NCI-H748 (cell line): Measurements from ENCODE around the gene SLC26A8.
"Not testable (repeated sequence)": the region's sequence is repeated elsewhere in the genome, so short reads cannot be mapped to it uniquely, and the experiment has no call there.

Experiments used
- DNase-seq: peaks from one replicate; lab custom pipeline; 2025; ENCODE audit not compliant: unreplicated experiment; lab: John Stamatoyannopoulos, UW

SLC26A8 gene

GRCh38 chr6:35954333-35954732 lies 70.1 kb downstream of the SLC26A8 start:
- DNase-seq: no peak

DNA sequence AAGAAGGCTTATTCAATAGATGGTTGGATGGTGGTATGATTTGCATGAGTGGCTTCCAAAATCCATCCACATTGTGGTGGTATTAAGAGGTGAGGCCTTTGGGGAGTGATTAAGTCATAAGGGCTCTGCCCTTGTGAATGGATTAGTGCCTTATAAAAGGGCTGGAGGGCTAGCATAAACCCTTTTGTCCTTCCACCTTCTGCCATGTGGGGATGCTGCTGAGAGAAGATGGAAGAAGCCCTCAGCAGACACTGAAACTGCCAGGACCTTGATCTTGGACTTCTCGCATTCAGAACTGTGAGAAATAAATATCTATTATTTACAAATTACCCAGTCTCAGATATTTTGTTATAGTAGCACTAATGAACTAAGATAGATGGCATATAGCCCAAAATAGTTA lies 75.7 kb downstream of the SLC26A8 start:
- peak; percentile 9 for DNase-seq

DNA sequence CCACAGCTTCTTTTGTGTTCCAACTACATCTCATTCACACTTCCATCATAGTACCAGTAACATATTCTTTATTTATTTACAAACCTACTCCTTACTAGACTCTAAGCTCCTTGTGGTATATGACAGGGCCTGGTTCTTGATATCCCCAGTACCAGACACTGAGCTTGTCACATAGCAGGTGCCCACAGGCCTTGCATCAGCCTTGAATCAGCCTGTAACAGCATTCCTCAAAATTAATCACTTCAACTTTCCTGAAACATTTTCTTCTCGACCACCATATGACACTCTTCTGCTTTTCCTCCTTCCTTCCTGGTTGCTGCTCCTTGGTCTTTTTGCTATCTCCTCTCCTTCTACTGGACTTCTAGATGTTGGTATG lies 78.8 kb downstream of the SLC26A8 start:
- DNase-seq: no peak

GRCh38 chr6:35943390-35943789 lies 81.1 kb downstream of the SLC26A8 start:
- no peak for DNase-seq

DNA sequence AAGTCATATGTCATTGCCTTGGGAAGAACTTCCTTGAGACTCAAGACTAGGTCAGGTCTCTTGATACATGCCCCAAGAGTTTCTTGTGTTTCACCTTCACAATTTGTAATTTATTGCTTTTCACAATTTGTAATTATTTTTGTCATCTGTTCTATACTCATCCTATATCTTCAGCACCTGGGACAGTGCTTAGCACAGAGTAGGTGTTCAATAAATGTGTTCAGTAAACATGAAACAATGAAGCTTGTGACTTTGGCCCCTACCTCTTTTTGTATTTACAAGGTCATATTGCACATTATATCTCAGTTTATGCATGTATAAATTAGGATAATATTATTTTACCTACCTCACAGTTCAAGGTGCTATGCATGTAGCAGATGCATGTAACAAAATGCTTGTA lies 82.1 kb downstream of the SLC26A8 start:
- DNase-seq: no peak

DNA sequence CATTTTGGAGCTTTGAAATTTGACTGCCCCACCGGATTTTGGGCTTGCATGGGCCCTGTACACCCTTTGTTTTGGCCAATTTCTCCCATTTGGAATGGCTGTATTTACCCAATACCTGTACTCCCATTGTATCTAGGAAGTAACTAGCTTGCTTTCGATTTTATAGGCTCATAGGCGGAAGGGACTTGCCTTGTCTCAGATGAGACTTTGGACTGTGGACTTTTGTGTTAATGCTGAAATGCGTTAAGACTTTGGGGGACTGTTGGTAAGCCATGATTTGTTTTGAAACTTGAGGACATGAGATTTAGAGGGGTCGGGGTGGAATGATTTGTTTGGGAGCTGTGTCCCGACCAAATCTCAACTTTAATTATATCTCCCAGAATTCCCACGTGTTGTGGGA lies 83.3 kb downstream of the SLC26A8 start:
- DNase-seq: not testable (repeated sequence)

GRCh38 chr6:35940014-35940413 lies 84.4 kb downstream of the SLC26A8 start:
- DNase-seq: not testable (repeated sequence)

- not testable (repeated sequence) for DNase-seq
Measured at GRCh38 chr6:35939259-35939658, 85.2 kb downstream of the SLC26A8 start.

DNA sequence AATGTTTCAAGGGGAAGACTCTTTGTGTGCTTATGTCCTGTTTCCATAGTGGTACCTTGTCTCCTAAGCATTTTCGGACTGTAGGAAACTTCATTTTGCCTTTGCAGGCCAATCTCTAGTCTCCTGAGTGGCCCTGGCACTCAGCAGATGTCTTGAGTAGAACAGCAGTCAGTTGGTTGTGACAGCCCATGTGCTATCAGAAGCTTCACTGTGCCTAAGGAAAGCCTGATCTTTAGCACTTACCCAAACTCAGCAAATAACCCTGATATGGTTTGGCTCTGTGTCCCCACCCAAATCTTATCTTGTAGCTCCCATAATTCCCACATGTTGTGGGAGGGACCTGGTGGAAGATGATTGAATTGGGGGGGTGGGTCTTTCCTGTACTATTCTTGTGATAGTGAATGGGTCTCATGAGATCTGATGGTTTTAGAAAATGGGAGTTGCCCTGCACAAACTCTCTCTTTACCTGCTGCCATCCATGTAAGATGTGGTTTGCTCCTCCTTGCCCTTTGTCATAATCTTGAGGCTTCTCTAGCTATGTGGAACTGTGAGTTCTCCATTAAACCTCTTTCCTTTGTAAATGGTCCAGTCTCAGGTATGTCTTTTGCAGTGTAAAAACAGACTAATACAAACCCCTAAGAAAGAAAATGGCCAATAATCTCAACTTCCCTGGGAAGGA lies 87.6 kb downstream of the SLC26A8 start:
- no peak for DNase-seq

GRCh38 chr6:35935469-35935868 lies 89.0 kb downstream of the SLC26A8 start:
- no peak for DNase-seq

- no peak for DNase-seq
Measured at GRCh38 chr6:35933844-35934243, 90.6 kb downstream of the SLC26A8 start.

DNA sequence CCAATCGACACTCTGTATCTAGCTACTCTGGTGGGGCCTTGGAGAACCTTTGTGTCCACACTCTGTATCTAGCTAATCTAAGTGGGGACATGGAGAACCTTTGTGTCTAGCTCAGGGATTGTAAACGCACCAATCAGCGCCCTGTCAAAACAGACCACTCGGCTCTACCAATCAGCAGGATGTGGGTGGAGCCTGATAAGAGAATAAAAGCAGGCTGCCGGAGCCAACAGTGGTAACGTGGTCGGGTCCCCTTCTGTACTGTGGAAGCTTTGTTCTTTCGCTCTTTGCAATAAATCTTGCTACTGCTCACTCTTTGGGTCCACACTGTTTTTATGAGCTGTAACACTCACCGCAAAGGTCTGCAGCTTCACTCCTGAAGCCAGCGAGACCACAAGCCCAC lies 92.6 kb downstream of the SLC26A8 start:
- not testable (repeated sequence) for DNase-seq

GRCh38 chr6:35931120-35931561 lies 93.3 kb downstream of the SLC26A8 start:
- DNase-seq: no peak

GRCh38 chr6:35929601-35930000 lies 94.8 kb downstream of the SLC26A8 start:
- DNase-seq: no peak

- no peak for DNase-seq
Measured at GRCh38 chr6:35926509-35927215, 97.8 kb downstream of the SLC26A8 start.

DNA sequence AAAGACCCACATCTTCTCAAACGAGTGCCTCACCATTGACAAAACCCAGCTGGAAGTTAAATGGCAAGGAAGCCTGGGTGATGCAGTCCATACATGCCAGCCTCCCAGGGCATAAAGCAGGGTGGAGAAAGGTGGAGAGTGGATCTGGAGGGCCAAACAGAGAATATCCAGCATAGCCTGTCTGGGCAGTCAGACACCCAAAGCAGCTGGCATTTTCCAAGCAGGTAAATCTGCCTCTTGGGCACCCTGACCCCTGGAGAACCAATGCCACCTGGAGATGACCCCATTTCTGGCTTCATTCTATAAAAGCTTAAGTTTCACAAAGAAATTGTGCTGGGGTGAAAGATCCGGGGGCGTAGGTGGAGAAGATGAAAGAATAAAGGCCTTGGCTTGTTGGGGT lies 98.5 kb downstream of the SLC26A8 start:
- DNase-seq: no peak

GRCh38 chr6:35924146-35924545 lies 100.3 kb downstream of the SLC26A8 start:
- no peak for DNase-seq

DNA sequence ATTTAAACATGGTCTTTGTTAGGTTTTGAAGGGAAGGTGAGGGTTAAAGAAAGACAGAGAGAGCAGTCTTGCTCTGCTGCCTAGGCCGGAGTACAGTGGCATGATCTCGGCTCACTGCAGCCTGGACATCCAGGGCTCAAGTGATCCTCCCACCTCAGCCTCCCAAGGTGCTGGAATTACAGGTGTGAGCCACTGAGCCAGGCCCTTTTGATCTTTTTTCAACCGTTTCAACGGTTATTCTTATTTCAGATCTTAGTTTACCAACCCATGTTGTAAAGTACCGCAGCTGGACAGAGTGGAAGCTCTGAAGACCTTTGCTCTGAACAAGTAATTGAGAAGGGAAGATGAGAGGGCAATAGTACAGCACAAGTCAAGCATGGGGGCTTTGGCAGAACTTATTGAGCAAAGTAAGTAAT lies 102.3 kb downstream of the SLC26A8 start:
- DNase-seq: no peak

DNA sequence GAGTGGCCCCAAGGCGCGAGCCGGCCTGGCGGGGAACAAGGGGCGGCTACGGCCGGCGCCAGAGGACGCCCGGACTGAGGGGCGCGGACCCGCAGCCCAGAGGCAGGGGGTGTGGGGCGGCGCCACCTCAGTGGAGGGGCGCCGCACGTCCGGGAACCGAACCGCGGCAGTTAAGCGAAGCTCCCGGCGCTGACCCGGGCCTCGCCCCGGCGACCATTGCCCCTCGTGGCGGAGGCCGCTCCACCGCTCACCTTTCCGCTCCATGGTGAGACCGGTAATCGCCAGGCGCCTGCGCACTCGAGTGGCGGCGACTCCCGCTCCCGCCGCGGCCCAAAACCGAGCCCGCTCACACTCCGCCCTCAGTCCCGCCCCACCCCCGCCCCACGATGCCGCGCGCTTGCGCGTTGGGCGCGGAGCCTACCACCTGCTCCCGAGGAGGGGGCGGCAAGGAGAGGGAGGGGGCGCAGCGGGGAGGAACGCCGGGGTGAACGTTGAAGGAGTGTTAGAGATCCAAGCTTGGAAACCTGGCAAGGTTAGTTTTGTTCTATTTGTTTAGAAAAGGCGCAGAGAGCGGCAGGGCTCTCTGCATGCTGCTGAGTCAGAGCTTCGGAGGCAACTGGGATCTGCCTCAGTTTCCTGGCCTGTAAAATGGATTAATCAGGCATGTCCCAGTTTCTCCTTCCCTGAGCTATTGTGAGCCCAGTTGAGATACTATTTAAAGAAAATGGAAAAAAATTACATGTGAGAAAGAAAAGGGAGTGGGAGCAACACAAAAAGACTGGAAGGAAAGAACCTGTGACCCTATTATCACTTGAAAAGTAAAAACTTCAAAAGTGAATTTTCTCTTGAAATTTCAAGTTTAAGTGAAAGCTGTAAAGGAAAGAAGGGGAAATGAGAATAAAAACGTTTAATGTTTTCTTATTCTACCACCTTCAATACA lies 103.4 kb downstream of the SLC26A8 start, which contains the start of gene SRPK1:
TSS of gene SRPK1 (minus strand) at position 306 of the 940 bp plus-strand sequence. CDS start at position 264, 42 bp downstream.
- peak; percentile 96 for DNase-seq

DNA sequence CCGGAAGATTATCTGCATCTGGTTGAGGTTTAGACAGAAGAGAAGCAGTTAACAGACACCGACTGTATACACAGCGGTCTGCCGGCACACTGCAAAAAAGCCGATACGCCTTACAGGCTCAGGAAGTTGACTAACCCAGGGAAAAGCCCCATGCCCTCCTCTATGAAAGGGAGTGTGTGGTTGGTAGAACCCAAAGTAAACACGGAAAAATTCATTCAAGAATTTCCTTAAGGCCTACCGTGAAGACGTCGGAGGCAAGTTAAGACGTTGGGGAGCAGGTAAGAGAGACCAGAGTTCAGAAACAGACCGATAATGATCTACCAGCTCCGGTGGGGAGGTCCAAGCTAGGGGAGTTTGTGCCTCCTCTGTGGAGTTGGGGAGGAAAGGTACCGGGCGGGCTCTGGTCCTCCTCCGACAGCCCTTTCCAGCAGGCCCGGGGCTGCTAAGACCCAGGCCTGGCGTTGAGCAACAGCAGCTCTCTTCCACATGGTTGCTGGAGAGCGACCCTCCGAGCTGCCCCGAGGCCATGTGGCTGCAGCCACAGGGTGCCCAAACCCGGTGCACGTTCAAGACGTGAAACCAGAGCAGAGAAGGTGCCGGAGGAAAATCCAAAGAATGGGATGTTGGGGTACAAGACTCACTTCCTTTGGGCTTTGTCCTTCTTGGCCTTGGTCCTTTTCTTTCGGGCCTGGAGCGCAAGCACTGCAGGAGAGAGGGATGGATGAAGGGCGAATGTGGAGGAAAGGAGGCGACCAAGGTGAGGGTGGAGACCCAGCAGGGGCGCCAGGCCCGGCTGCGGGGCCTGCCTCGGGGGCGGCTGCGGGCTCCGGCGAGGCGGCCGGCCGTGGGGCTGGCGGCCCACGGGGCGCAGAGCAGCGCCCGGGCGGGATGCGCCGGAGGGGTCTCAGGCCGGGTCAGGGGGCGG lies 104.4 kb downstream of the SLC26A8 start:
- DNase-seq: peak; percentile 65
